ENCODE results near the gene TANK. TPM values are rescaled to one million over a fixed set of nuclear protein-coding genes. Genes with fewer than 3 reads are reported as not detected.

The TANK gene
- polyA plus RNA-seq, 3 donors, result 72.7 to 91.7 (median 73.5) TPM

DNA sequence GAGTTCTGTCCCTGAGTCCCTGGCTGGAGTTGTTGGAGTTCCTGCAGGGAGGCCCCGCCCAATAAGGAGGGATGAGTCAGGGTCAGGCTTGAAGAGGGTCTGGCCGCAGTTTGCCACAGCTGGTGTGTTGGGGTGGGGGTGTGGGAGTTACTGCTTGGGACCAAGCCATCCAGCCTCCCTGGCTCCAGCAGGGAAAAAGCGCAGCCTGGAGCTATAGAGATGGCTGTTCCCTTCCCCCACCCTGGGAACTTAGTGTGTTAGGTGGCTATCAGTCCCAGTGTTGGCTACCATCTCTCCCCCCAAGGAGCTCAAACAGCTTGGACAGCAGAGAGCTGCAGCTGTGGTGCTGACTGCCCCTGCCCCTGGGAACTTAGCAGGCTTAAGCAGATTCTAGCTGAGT is 13.2 kb upstream of the TANK start:
- Histone ChIP-seq H2AFZ (ENCODE audit: insufficient read depth, low read depth, low read length, poor library complexity, severe bottlenecking) (no peak overlapping the region), H3K79me2 (ENCODE audit: insufficient read depth, low read length) (peaks cover 96% of the 10 kb centered on the region), H3K27me3 (ENCODE audit: control insufficient read depth in 2 of 2, insufficient read depth in 2 of 2, low read length in 2 of 2) (no peaks in the 10 kb centered on the region), H3K9me3 (replicated peaks in 1 of 2; ENCODE audit: control insufficient read depth in 1 of 2, insufficient read depth in 1 of 2, low read length in 2 of 2) (peaks cover 6 to 40% of the 10 kb centered on the region in 2 donors), H3K4me1 (ENCODE audit: control insufficient read depth in 1 of 2, insufficient read depth in 2 of 2, low read length in 2 of 2) (no peaks in the 10 kb centered on the region), H3K4me3 (replicated peaks in 1 of 3; ENCODE audit: low read depth in 2 of 3, low read length in 3 of 3) (no peak overlapping the region), H3K27ac (ENCODE audit: low read depth in 1 of 2, low read length in 2 of 2) (no peak overlapping the region), H4K20me1 (ENCODE audit: insufficient read depth, low read length) (peaks cover 77% of the 10 kb centered on the region), H3K36me3 (replicated peaks in 1 of 2; ENCODE audit: control insufficient read depth in 1 of 2, insufficient read depth in 2 of 2, low read length in 2 of 2) (peaks cover 0 to 48% of the 10 kb centered on the region in 2 donors), H3K9ac (ENCODE audit: insufficient read depth, low read length, poor library complexity, severe bottlenecking) (no peak overlapping the region), H3K4me2 (replicated peaks; ENCODE audit: extremely low read depth, low read length, poor library complexity, severe bottlenecking) (no peak overlapping the region)
- Mint-ChIP-seq H3K4me1 (peaks cover 38% of the 10 kb centered on the region), H3K9me3 (peaks cover 27 to 52% (median 36%) of the 10 kb centered on the region in 7 donors), H3K27me3 (ENCODE audit: low read depth in 3 of 3) (peaks cover 0 to 1% (median 0%) of the 10 kb centered on the region in 3 donors), H3K27ac (no peak overlapping the region), H3K4me3 (no peak overlapping the region), H3K36me3 (peaks cover 54 to 57% of the 10 kb centered on the region in 2 donors)
- no peak for DNase-seq
- intact Hi-C loops (cut with micrococcal nuclease), result no loop called here
- TF ChIP-seq CTCF (IDR thresholded peaks at IDR 0.05), result no peak
- 100% methylated on average over 2 of the region's 3 CpGs for WGBS (ENCODE audit: insufficient coverage)

DNA sequence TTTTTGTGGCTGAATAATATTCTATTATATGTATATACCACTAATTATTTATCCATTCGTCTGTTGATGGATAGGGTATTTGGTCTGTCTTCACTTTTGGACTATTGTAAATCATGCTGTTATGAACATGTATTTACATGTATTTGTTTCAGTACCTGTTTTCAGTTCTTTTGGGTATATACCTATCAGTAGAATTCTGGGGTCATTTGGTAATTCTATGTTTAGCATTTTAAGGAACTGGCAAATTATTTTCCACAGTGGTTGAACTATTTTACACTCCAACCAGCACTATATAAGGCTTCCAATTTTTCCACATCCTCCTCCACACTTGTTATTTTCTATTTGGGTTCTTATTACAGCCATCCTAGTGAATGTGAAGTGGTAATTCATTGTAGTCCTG is 12.4 kb upstream of the TANK start:
- no peak overlapping the region for H3K27ac Mint-ChIP-seq
- H3K9me3 ChIP-seq (replicated peaks in 1 of 2; ENCODE audit: control insufficient read depth in 1 of 2, insufficient read depth in 1 of 2, low read length in 2 of 2), result peaks cover 6 to 48% of the 10 kb centered on the region in 2 donors
- WGBS (ENCODE audit: insufficient coverage), result no CpG with 5 or more reads among the region's 1 CpG
- H3K79me2 ChIP-seq (ENCODE audit: insufficient read depth, low read length), result peaks cover 96% of the 10 kb centered on the region
- peaks cover 53 to 60% of the 10 kb centered on the region in 2 donors for H3K36me3 Mint-ChIP-seq
- H3K9ac ChIP-seq (ENCODE audit: insufficient read depth, low read length, poor library complexity, severe bottlenecking), result no peak overlapping the region
- no peaks in the 10 kb centered on the region for H3K27me3 ChIP-seq (ENCODE audit: control insufficient read depth in 2 of 2, insufficient read depth in 2 of 2, low read length in 2 of 2)
- peaks cover 29 to 58% (median 41%) of the 10 kb centered on the region in 7 donors for H3K9me3 Mint-ChIP-seq
- intact Hi-C loops (cut with micrococcal nuclease), result no loop called here
- no peak overlapping the region for H3K4me3 ChIP-seq (replicated peaks in 1 of 3; ENCODE audit: low read depth in 2 of 3, low read length in 3 of 3)
- H3K4me1 Mint-ChIP-seq, result peaks cover 31% of the 10 kb centered on the region
- no peak overlapping the region for H2AFZ ChIP-seq (ENCODE audit: insufficient read depth, low read depth, low read length, poor library complexity, severe bottlenecking)
- peaks cover 2 to 56% of the 10 kb centered on the region in 2 donors for H3K36me3 ChIP-seq (replicated peaks in 1 of 2; ENCODE audit: control insufficient read depth in 1 of 2, insufficient read depth in 2 of 2, low read length in 2 of 2)
- H3K4me3 Mint-ChIP-seq, result no peak overlapping the region
- H3K4me2 ChIP-seq (replicated peaks; ENCODE audit: extremely low read depth, low read length, poor library complexity, severe bottlenecking), result no peak overlapping the region
- H3K27me3 Mint-ChIP-seq (ENCODE audit: low read depth in 3 of 3), result peaks cover 0 to 1% (median 0%) of the 10 kb centered on the region in 3 donors
- no peaks in the 10 kb centered on the region for H3K4me1 ChIP-seq (ENCODE audit: control insufficient read depth in 1 of 2, insufficient read depth in 2 of 2, low read length in 2 of 2)
- H3K27ac ChIP-seq (ENCODE audit: low read depth in 1 of 2, low read length in 2 of 2), result no peak overlapping the region
- peaks cover 68% of the 10 kb centered on the region for H4K20me1 ChIP-seq (ENCODE audit: insufficient read depth, low read length)
- no peak for DNase-seq
- TF ChIP-seq CTCF (IDR thresholded peaks at IDR 0.05), result no peak

Measured in CD14-positive monocyte (primary cell).